Fibroblast of mammary gland (primary cell): Measurements from ENCODE around the gene SAPCD2.
A peak's percentile ranks its signal among the peaks of the same experiment; 100 is the strongest.

Source experiments
- DNase-seq: peaks from one replicate; pipeline ENCODE4 v3.0.0-alpha.2; 2010; ENCODE audit warnings: low read depth
- H3K4me3 ChIP-seq: 2 replicates; pipeline ENCODE4 v1.5.1; 2011; ENCODE audit warnings: low read depth, mild to moderate bottlenecking, low read length, moderate library complexity; ENCODE audit not compliant: control insufficient read depth
- TF ChIP-seq, protein P1 (sequence below): conservative IDR thresholded peaks from 2 replicates; pipeline ENCODE4 v1.5.1; 2011; ENCODE audit warnings: low read depth, low read length, inconsistent platforms; ENCODE audit not compliant: control insufficient read depth, insufficient read depth

SAPCD2 gene

DNA sequence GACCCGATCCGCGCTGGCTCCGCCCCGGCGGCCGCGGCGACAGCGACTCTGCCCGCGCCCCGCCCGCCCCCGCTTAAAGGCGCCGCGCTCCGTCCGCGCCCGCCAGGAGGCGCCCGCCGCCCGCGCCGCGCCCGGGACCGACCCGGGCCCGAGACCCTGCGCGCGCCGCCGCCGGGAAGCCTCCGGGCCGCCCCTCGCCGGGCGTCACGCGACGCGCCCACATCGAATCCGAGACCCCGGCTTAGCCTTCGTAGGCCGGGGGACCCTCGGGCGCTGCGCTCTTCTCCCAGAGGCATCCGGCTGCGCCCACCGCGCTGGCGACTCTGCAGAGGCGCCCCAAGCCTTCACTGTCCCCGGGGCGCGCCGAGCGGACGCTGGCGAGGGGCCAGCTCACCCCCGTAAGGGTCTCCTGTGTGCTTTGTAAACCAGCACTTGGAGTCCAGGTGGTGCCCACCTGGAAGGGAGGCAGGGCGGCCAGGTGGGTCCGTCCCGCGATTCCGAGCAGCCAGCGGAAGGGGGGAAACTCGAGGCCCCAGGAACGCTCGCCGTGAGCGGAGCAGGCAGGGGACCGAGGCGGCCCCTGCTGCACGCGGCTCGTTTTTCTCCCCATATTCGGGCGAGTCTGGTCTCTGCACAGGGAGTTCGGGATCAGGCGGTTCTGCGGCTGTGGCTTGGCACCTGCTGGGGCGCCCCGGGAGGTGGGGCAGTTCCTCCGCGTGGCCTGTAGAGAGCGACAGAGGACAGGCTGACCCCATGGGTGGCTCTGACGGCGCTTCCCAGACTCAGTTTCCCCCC lies 41.9 kb downstream of the SAPCD2 start:
- DNase-seq: no peak
- TF ChIP-seq, protein P1, sequence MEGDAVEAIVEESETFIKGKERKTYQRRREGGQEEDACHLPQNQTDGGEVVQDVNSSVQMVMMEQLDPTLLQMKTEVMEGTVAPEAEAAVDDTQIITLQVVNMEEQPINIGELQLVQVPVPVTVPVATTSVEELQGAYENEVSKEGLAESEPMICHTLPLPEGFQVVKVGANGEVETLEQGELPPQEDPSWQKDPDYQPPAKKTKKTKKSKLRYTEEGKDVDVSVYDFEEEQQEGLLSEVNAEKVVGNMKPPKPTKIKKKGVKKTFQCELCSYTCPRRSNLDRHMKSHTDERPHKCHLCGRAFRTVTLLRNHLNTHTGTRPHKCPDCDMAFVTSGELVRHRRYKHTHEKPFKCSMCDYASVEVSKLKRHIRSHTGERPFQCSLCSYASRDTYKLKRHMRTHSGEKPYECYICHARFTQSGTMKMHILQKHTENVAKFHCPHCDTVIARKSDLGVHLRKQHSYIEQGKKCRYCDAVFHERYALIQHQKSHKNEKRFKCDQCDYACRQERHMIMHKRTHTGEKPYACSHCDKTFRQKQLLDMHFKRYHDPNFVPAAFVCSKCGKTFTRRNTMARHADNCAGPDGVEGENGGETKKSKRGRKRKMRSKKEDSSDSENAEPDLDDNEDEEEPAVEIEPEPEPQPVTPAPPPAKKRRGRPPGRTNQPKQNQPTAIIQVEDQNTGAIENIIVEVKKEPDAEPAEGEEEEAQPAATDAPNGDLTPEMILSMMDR: peak; percentile 21
- peak overlapping the region; percentile 29 for H3K4me3 ChIP-seq

DNA sequence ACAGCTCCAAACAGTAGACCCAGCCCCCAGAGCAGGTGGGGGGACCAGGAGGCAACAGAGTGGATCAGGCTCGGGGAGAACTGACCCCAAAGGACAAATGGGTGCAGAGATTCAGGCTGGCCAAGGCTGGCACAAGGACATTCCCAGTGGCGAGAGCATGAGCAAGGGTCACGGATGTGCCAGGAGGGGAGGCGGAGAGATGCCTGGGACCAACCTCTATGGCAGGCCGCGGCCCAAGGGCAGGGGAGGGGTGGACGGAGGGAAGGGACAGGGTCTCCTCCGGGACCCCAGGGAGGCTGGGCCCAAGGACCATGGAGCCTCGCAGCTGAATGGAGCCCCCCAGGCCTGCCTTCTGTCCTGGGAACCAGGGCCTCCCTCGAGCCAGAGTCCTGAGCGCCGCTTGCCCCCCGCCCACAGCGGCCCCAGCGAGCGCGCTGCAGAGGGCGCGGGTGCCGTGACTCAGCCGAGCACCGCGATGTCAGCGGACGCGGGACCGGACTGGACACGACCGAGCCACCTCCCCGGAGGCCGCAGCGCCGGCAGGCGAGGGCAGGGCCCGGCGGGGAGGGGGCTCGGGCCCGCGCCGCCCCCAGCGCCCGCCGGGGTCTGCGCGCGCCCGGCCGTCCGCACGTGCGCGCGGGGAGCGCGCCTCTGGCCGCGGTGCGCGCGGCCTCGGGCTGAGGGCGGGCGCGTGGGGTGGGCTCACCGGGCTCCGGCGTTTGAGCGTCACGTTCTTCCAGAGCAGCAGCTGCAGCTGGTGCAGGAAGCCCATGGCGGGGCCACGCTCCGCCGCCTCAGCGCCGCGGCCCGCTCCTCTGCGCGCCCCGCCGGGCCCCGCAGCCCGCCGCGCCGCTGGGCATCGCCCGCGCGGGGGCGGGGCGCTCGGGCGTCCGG lies 42.7 kb downstream of the SAPCD2 start, which contains the start of gene ABCA2:
TSS of gene ABCA2 (minus strand) at position 869 of the 894 bp plus-strand sequence. CDS start at position 772, 97 bp downstream.
- TF ChIP-seq, protein P1: no peak
- no peak for DNase-seq
- peak within 1 kb of the TSS; percentile 43 for H3K4me3 ChIP-seq

DNA sequence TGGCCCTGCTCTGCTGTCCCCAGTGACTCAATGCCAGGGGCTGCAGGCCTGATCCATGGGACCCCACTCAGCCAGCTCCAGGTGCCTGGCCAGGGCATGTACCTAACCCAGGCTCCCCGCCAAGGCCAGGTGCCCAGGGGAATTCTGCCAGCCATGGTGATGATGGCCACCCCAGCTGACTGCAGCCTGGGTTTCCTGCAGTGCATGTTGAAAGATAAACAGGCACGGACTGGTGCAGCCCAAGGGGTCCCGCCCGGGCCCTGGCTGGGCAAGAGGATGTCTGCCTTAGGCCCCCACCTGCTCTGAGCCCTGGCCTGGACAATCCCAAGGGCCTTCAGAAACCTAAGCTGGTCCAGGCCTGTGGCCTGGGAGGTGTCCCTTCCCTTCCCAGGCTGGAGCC lies 43.5 kb downstream of the SAPCD2 start:
- TF ChIP-seq, protein P1: no peak
- H3K4me3 ChIP-seq: no peak overlapping the region
- no peak for DNase-seq

DNA sequence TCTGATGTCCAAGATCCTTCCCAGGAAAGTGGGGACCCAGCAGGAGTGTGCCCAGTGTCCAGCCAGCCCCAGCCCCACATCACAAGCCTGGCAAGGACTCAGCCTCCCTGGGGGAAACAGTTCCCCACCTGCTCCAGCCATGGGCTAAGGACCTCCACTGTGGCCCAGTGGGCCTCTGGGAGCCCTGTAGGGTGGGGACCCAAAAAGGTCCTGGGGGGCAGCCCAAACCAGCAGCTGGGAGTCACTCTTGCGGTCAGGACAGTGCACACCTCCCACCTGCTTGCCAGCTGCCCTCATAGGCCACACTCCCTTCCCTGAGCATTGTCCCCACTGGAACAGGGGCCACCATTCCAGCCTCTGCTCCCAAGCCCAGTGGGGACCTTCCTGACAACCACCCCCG lies 44.0 kb downstream of the SAPCD2 start:
- DNase-seq: no peak
- TF ChIP-seq, protein P1: no peak
- no peak overlapping the region for H3K4me3 ChIP-seq

DNA sequence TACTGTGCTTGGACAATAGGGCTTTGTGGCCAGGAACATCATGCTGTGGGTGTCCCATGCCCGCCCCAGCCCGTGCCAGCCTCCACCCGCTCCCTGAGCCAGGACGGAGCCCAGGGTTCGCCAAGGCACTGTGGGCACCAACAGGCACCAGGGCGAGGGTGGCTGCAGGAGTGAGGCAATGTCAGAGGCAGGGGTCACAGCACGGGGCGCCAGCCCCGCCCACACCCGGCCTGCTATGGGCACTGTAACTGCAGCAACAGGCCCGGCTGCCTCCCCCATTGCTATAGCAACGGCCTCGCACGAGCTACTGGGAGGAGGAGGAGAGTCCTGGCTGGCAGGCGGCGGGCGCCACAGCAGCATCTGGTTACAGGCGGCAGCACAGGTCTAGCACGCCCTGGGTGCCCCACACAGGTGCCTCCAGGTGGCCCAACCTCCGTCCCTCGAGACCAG lies 44.8 kb downstream of the SAPCD2 start:
- no peak for DNase-seq
- TF ChIP-seq, protein P1: no peak
- no peak overlapping the region for H3K4me3 ChIP-seq

DNA sequence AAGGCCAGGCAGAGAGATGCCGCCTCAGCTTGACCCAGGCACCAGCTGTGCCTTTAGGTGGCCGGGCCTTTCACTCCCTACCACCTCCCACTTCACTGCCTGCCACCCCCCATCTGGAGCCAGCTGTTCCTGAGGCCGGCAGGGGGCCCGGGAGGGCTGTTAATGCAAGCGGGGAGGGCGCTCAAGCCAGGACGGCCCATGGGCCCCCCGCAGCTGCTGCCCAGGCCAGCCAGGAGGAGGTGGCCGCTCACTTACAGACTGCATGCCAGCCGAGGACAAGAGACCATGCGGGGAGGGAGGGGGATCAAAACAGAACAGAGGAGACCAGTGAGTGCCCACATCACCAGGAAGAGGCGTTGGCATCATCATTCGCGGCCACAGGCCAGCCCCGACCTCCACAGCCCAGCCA lies 46.8 kb downstream of the SAPCD2 start:
- no peak overlapping the region for H3K4me3 ChIP-seq
- no peak for DNase-seq
- TF ChIP-seq, protein P1: no peak
